WTC11 (cell line): ENCODE data around the gene PDCD1. TPM values are rescaled to one million over a fixed set of nuclear protein-coding genes. Genes with fewer than 3 reads are reported as not detected.

Experiments
- ATAC-seq: fragments of 200-7000 bp; cut with Tn5 transposase; 2 replicates; pipeline ENCODE4 v1.10.0; 2021; ENCODE audit warnings: mild to moderate bottlenecking, moderate library complexity
- CTCF ChIA-PET: fragments of 300-600 bp; sonication (Branson Sonifier 250); formaldehyde crosslinking; loops from one replicate; lab custom pipeline; 2021; ENCODE audit warnings: antibody characterized with exemption; lab: Charles Lee
- POLR2A ChIA-PET: fragments of 350-600 bp; sonication (Branson Sonifier 250); formaldehyde crosslinking; loops from one replicate; lab custom pipeline; 2021; ENCODE audit warnings: antibody characterized with exemption; lab: Charles Lee
- DNase-seq: peaks from one replicate; pipeline ENCODE4 v3.0.0; 2021; ENCODE audit warnings: low spot score
- H3K27ac Mint-ChIP-seq: 2 replicates; pipeline ENCODE4 v1.8.0; 2021; ENCODE audit warnings: mixed read lengths
- H3K27me3 Mint-ChIP-seq: 2 replicates; pipeline ENCODE4 v1.8.0; 2021; ENCODE audit warnings: low read depth, mild to moderate bottlenecking, moderate library complexity, mixed read lengths
- H3K36me3 Mint-ChIP-seq: 2 replicates; pipeline ENCODE4 v1.8.0; 2021; ENCODE audit warnings: mixed read lengths
- H3K4me1 Mint-ChIP-seq: 2 replicates; pipeline ENCODE4 v1.8.0; 2022; ENCODE audit warnings: mixed read lengths
- H3K4me3 Mint-ChIP-seq: 2 replicates; pipeline ENCODE4 v1.8.0; 2021; ENCODE audit warnings: mild to moderate bottlenecking, moderate library complexity, mixed read lengths
- H3K9me3 Mint-ChIP-seq: 2 replicates; pipeline ENCODE4 v1.8.0; 2021; ENCODE audit warnings: mixed read lengths
- CBFB ChIP-seq: sonication (generic); formaldehyde crosslinking; IDR thresholded peaks from 2 replicates; pipeline ENCODE4 v1.8.1; 2022; ENCODE audit warnings: mild to moderate bottlenecking, low read depth, missing genetic modification reagents
- GRHL2 ChIP-seq: fragments of 250-450 bp; sonication (Bioruptor Pico); IDR thresholded peaks from 2 replicates; pipeline ENCODE4 v1.8.0; 2022; ENCODE audit warnings: mild to moderate bottlenecking, moderate library complexity; ENCODE audit not compliant: insufficient replicate concordance, severe bottlenecking
- IRF2 ChIP-seq: sonication (generic); formaldehyde crosslinking; IDR thresholded peaks from 2 replicates; pipeline ENCODE4 v1.8.0; 2022; ENCODE audit warnings: low read depth, missing genetic modification reagents, borderline replicate concordance
- NFATC4 ChIP-seq: fragments of 250-450 bp; sonication (Bioruptor Pico); IDR thresholded peaks from 2 replicates; pipeline ENCODE4 v1.9.0; 2021; ENCODE audit warnings: mild to moderate bottlenecking
- NR2C2 ChIP-seq: sonication (generic); formaldehyde crosslinking; IDR thresholded peaks from 2 replicates; pipeline ENCODE4 v1.8.0; 2022; ENCODE audit warnings: mild to moderate bottlenecking, missing genetic modification reagents
- TCF7 ChIP-seq: sonication (generic); formaldehyde crosslinking; IDR thresholded peaks from 2 replicates; pipeline ENCODE4 v1.8.0; 2022; ENCODE audit warnings: mild to moderate bottlenecking, low read depth, missing genetic modification reagents, moderate library complexity
- total RNA-seq: library from RNA; stranded (reverse); gene quantifications from 3 replicates; pipeline ENCODE4 v1.2.3, GENCODE V29; 2021
- TF ChIP-seq, protein P1 (sequence below): sonication (generic); formaldehyde crosslinking; IDR thresholded peaks from 2 replicates; pipeline ENCODE4 v1.8.1; 2022; ENCODE audit warnings: mild to moderate bottlenecking, missing genetic modification reagents, moderate library complexity, borderline replicate concordance
- TF ChIP-seq, protein P2 (sequence below): sonication (generic); formaldehyde crosslinking; IDR thresholded peaks from 2 replicates; pipeline ENCODE4 v1.8.1; 2023; ENCODE audit warnings: mild to moderate bottlenecking, missing genetic modification reagents, moderate library complexity
- TF ChIP-seq, protein P3 (sequence below): sonication (generic); formaldehyde crosslinking; IDR thresholded peaks from 2 replicates; pipeline ENCODE4 v1.8.0; 2023; ENCODE audit warnings: missing genetic modification reagents
- TF ChIP-seq, protein P4 (sequence below): fragments of 200-600 bp; IDR thresholded peaks from 2 replicates; pipeline ENCODE4 v1.8.0; 2022; ENCODE audit warnings: antibody characterized with exemption
- TF ChIP-seq, protein P5 (sequence below): sonication (generic); formaldehyde crosslinking; IDR thresholded peaks from 2 replicates; pipeline ENCODE4 v1.8.1; 2022; ENCODE audit warnings: missing genetic modification reagents, borderline replicate concordance
- TF ChIP-seq, protein P6 (sequence below): sonication (generic); formaldehyde crosslinking; IDR thresholded peaks from 2 replicates; pipeline ENCODE4 v1.8.1; 2023; ENCODE audit warnings: mild to moderate bottlenecking, missing genetic modification reagents, borderline replicate concordance

The PDCD1 gene
- total RNA-seq, 1 experiment from 2014 or later = 0.52 TPM

DNA sequence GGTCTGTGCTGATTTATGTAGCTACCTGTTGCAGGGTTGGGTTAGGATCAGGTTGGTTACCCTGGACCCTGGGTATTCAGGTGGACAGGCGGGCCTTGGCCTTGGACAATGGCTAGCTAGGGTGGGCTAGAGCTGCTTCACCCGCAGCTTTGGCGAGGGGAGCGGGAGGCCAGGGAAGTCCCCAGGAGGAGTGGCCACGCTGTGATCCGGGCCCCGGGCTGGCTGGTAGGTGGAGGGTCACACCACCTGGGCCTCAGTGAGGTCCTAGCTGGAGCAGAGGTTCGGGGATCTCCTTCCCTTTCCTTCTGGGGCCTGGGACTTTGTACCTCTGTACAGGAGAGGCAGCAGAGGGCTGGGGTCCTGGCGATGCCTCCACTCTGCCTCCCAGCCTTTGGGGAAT is 20.6 kb upstream of the PDCD1 start (continued):
- TF ChIP-seq TCF7 (CRISPR knock-in tag) (no peak), IRF2 (no peak), GRHL2 (CRISPR knock-in tag) (no peak), NR2C2 (no peak), NFATC4 (CRISPR knock-in tag) (no peak), CBFB (CRISPR knock-in tag) (no peak)
- TF ChIP-seq, protein P1, sequence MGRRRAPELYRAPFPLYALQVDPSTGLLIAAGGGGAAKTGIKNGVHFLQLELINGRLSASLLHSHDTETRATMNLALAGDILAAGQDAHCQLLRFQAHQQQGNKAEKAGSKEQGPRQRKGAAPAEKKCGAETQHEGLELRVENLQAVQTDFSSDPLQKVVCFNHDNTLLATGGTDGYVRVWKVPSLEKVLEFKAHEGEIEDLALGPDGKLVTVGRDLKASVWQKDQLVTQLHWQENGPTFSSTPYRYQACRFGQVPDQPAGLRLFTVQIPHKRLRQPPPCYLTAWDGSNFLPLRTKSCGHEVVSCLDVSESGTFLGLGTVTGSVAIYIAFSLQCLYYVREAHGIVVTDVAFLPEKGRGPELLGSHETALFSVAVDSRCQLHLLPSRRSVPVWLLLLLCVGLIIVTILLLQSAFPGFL (CRISPR knock-in tag) = no peak
- TF ChIP-seq, protein P2, sequence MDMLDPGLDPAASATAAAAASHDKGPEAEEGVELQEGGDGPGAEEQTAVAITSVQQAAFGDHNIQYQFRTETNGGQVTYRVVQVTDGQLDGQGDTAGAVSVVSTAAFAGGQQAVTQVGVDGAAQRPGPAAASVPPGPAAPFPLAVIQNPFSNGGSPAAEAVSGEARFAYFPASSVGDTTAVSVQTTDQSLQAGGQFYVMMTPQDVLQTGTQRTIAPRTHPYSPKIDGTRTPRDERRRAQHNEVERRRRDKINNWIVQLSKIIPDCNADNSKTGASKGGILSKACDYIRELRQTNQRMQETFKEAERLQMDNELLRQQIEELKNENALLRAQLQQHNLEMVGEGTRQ = no peak
- TF ChIP-seq, protein P3, sequence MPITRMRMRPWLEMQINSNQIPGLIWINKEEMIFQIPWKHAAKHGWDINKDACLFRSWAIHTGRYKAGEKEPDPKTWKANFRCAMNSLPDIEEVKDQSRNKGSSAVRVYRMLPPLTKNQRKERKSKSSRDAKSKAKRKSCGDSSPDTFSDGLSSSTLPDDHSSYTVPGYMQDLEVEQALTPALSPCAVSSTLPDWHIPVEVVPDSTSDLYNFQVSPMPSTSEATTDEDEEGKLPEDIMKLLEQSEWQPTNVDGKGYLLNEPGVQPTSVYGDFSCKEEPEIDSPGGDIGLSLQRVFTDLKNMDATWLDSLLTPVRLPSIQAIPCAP (CRISPR knock-in tag) = no peak

DNA sequence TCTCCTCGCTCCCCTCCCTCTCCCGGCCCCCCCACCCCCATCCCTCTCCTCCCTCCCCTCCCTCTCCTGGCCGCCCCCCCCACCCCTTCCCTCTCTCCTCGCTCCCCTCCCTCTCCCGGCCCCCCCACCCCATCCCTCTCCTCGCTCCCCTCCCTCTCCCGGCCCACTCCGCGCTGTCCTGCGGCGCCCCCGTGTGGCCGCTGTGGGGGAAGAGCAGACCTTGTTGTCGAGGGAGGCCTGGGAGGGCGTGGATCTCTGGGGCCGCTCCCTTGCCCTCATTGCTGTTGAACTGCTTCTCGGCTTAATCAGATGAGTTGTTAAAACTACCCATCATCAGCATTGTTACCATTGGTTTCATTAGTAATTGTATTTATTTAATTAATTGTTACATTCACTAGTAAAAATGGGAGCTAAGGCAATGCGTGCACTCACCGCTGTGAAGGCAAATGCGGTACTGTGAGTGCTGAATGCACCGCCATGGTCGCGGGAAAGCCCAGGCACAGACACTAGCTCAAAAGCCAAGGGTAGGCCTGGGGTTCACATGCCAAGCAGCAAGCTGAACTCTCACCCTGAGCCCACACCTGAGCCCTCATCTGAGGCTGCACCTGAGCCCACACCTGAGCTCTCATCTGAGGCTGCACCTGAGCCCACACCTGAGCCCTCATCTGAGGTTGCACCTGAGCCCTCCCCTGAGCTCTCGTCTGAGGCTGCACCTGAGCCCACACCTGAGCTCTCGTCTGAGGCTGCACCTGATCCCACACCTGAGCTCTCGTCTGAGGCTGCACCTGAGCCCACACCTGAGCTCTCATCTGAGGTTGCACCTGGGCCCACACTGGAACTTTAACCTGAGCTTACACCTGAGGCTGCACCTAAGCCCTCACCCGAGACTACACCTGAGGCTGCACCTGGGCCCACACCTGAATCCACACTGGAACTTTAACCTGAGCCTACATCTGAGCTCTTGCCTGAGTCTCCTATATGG is 19.6 kb upstream of the PDCD1 start:
- H3K36me3 Mint-ChIP-seq = peaks cover 6% of the 10 kb centered on the region
- peaks cover 6% of the 10 kb centered on the region for H3K27me3 Mint-ChIP-seq
- DNase-seq = peak; percentile 81
- H3K4me3 Mint-ChIP-seq = peak overlapping the region; percentile 25
- TF ChIP-seq, protein P4, sequence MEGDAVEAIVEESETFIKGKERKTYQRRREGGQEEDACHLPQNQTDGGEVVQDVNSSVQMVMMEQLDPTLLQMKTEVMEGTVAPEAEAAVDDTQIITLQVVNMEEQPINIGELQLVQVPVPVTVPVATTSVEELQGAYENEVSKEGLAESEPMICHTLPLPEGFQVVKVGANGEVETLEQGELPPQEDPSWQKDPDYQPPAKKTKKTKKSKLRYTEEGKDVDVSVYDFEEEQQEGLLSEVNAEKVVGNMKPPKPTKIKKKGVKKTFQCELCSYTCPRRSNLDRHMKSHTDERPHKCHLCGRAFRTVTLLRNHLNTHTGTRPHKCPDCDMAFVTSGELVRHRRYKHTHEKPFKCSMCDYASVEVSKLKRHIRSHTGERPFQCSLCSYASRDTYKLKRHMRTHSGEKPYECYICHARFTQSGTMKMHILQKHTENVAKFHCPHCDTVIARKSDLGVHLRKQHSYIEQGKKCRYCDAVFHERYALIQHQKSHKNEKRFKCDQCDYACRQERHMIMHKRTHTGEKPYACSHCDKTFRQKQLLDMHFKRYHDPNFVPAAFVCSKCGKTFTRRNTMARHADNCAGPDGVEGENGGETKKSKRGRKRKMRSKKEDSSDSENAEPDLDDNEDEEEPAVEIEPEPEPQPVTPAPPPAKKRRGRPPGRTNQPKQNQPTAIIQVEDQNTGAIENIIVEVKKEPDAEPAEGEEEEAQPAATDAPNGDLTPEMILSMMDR = peak; percentile 57
- TF ChIP-seq, protein P5, sequence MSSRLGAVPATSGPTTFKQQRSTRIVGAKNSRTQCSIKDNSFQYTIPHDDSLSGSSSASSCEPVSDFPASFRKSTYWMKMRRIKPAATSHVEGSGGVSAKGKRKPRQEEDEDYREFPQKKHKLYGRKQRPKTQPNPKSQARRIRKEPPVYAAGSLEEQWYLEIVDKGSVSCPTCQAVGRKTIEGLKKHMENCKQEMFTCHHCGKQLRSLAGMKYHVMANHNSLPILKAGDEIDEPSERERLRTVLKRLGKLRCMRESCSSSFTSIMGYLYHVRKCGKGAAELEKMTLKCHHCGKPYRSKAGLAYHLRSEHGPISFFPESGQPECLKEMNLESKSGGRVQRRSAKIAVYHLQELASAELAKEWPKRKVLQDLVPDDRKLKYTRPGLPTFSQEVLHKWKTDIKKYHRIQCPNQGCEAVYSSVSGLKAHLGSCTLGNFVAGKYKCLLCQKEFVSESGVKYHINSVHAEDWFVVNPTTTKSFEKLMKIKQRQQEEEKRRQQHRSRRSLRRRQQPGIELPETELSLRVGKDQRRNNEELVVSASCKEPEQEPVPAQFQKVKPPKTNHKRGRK = no peak
- TF ChIP-seq, protein P6, sequence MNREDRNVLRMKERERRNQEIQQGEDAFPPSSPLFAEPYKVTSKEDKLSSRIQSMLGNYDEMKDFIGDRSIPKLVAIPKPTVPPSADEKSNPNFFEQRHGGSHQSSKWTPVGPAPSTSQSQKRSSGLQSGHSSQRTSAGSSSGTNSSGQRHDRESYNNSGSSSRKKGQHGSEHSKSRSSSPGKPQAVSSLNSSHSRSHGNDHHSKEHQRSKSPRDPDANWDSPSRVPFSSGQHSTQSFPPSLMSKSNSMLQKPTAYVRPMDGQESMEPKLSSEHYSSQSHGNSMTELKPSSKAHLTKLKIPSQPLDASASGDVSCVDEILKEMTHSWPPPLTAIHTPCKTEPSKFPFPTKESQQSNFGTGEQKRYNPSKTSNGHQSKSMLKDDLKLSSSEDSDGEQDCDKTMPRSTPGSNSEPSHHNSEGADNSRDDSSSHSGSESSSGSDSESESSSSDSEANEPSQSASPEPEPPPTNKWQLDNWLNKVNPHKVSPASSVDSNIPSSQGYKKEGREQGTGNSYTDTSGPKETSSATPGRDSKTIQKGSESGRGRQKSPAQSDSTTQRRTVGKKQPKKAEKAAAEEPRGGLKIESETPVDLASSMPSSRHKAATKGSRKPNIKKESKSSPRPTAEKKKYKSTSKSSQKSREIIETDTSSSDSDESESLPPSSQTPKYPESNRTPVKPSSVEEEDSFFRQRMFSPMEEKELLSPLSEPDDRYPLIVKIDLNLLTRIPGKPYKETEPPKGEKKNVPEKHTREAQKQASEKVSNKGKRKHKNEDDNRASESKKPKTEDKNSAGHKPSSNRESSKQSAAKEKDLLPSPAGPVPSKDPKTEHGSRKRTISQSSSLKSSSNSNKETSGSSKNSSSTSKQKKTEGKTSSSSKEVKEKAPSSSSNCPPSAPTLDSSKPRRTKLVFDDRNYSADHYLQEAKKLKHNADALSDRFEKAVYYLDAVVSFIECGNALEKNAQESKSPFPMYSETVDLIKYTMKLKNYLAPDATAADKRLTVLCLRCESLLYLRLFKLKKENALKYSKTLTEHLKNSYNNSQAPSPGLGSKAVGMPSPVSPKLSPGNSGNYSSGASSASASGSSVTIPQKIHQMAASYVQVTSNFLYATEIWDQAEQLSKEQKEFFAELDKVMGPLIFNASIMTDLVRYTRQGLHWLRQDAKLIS = no peak
- H3K4me1 Mint-ChIP-seq = peaks cover 21% of the 10 kb centered on the region
- no peak overlapping the region for H3K27ac Mint-ChIP-seq
- ChIA-PET CTCF (interaction anchor here (0.6 to 3.4 kb wide), 18 partner anchors 9 to 698 kb away, joined by 3 to 17 read pairs (median 4); partner anchors contain the start of genes D2HGDH, DTYMK, FARP2 and ING5), POLR2A (interaction anchor here (1.6 kb wide), 1 partner anchor 192 kb away, joined by 3 read pairs; the partner anchor contains the start of gene DTYMK)
- peaks cover 6% of the 10 kb centered on the region for H3K9me3 Mint-ChIP-seq
- peak; percentile 17; the same call in 1 of the 2 replicates for ATAC-seq
